HL-60 (cell line): ENCODE results near the gene LEKR1.

Experiments
- TF ChIP-seq, protein P1 (sequence below): IDR thresholded peaks from one replicate; pipeline ENCODE4 v1.5.1; 2011; ENCODE audit warnings: low read length, control low read depth, inconsistent platforms; ENCODE audit not compliant: insufficient read depth
- TF ChIP-seq, protein P2 (sequence below): IDR thresholded peaks from 2 replicates; pipeline ENCODE4 v1.6.1; 2012; ENCODE audit warnings: low read depth; ENCODE audit not compliant: insufficient replicate concordance

DNA sequence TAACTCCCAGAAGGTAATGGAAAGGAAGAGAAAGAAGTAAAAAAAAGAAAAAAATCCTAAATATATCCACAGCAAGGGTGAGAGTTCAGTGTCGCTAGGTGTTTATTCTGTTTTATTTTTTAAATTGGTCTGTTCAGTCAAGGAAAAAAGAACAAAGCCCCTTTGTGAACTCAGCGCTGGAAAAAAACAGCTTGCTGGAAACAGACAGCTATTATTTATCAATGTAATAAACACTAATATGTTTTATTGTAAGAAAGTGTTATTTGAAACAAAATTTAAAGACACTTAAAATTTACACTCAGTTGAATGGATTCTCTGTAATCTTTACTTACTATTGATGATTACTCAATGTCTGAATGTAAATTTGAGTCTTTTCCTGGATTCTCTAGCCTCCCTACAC, 32.3 kb upstream of the LEKR1 start:
- TF ChIP-seq, protein P1, sequence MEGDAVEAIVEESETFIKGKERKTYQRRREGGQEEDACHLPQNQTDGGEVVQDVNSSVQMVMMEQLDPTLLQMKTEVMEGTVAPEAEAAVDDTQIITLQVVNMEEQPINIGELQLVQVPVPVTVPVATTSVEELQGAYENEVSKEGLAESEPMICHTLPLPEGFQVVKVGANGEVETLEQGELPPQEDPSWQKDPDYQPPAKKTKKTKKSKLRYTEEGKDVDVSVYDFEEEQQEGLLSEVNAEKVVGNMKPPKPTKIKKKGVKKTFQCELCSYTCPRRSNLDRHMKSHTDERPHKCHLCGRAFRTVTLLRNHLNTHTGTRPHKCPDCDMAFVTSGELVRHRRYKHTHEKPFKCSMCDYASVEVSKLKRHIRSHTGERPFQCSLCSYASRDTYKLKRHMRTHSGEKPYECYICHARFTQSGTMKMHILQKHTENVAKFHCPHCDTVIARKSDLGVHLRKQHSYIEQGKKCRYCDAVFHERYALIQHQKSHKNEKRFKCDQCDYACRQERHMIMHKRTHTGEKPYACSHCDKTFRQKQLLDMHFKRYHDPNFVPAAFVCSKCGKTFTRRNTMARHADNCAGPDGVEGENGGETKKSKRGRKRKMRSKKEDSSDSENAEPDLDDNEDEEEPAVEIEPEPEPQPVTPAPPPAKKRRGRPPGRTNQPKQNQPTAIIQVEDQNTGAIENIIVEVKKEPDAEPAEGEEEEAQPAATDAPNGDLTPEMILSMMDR = no peak
- TF ChIP-seq, protein P2, sequence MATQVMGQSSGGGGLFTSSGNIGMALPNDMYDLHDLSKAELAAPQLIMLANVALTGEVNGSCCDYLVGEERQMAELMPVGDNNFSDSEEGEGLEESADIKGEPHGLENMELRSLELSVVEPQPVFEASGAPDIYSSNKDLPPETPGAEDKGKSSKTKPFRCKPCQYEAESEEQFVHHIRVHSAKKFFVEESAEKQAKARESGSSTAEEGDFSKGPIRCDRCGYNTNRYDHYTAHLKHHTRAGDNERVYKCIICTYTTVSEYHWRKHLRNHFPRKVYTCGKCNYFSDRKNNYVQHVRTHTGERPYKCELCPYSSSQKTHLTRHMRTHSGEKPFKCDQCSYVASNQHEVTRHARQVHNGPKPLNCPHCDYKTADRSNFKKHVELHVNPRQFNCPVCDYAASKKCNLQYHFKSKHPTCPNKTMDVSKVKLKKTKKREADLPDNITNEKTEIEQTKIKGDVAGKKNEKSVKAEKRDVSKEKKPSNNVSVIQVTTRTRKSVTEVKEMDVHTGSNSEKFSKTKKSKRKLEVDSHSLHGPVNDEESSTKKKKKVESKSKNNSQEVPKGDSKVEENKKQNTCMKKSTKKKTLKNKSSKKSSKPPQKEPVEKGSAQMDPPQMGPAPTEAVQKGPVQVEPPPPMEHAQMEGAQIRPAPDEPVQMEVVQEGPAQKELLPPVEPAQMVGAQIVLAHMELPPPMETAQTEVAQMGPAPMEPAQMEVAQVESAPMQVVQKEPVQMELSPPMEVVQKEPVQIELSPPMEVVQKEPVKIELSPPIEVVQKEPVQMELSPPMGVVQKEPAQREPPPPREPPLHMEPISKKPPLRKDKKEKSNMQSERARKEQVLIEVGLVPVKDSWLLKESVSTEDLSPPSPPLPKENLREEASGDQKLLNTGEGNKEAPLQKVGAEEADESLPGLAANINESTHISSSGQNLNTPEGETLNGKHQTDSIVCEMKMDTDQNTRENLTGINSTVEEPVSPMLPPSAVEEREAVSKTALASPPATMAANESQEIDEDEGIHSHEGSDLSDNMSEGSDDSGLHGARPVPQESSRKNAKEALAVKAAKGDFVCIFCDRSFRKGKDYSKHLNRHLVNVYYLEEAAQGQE = no peak
